Retina (tissue), 1 donor: Measurements from ENCODE around the gene C1orf210.

ENCODE experiments used
- DNase-seq: peaks from one replicate; pipeline ENCODE4 v3.0.0-alpha.2; 2016

The C1orf210 gene

GRCh38 chr1:43272161-43272560 is 13.2 kb downstream of the C1orf210 start:
- no peak for DNase-seq

GRCh38 chr1:43271186-43272118 is 13.9 kb downstream of the C1orf210 start:
- DNase-seq, result no peak

- peak; percentile 17 for DNase-seq
Observed at GRCh38 chr1:43270421-43271095, 14.8 kb downstream of the C1orf210 start.

- DNase-seq, result no peak
Observed at GRCh38 chr1:43269627-43270375, 15.6 kb downstream of the C1orf210 start, which contains the start of gene TMEM125. Gene TMEM125, plus strand, starts transcription at chr1:43269983. Its CDS starts 2,740 bp downstream, at chr1:43272723.

GRCh38 chr1:43267818-43268425 is 17.5 kb downstream of the C1orf210 start:
- DNase-seq, result no peak

GRCh38 chr1:43267291-43267805 is 18.0 kb downstream of the C1orf210 start:
- no peak for DNase-seq

GRCh38 chr1:43266881-43267280 is 18.5 kb downstream of the C1orf210 start:
- DNase-seq, result no peak

- no peak for DNase-seq
Observed at GRCh38 chr1:43265431-43265830, 19.9 kb downstream of the C1orf210 start.

- no peak for DNase-seq
Observed at GRCh38 chr1:43258370-43258769, 27.0 kb downstream of the C1orf210 start.

GRCh38 chr1:43256675-43257570 is 28.5 kb downstream of the C1orf210 start:
- DNase-seq, result no peak

- DNase-seq, result no peak
Observed at GRCh38 chr1:43255438-43256210, 29.8 kb downstream of the C1orf210 start.

- DNase-seq, result no peak
Observed at GRCh38 chr1:43253876-43254275, 31.5 kb downstream of the C1orf210 start.

- DNase-seq, result no peak
Observed at GRCh38 chr1:43253173-43253572, 32.2 kb downstream of the C1orf210 start.

GRCh38 chr1:43252225-43252624 is 33.2 kb downstream of the C1orf210 start:
- no peak for DNase-seq

GRCh38 chr1:43251024-43251423 is 34.4 kb downstream of the C1orf210 start:
- DNase-seq, result no peak

GRCh38 chr1:43250351-43250761 is 35.0 kb downstream of the C1orf210 start:
- no peak for DNase-seq

- DNase-seq, result no peak
Observed at GRCh38 chr1:43247256-43247921, 38.0 kb downstream of the C1orf210 start.

GRCh38 chr1:43246466-43247213 is 38.7 kb downstream of the C1orf210 start:
- DNase-seq, result no peak

- no peak for DNase-seq
Observed at GRCh38 chr1:43243299-43243698, 42.1 kb downstream of the C1orf210 start.
